GM12878 (cell line): ENCODE measurements around the gene SLC6A16.

Source experiments
- ATF7 ChIP-seq: fragments of 450-650 bp; IDR thresholded peaks from 2 replicates; pipeline ENCODE4 v1.6.1; 2016; ENCODE audit warnings: low read depth, mild to moderate bottlenecking
- BCL3 ChIP-seq: IDR thresholded peaks from 2 replicates; pipeline ENCODE4 v1.6.1; 2011; ENCODE audit warnings: borderline replicate concordance, low read depth, mild to moderate bottlenecking, moderate library complexity, low read length; ENCODE audit not compliant: insufficient read depth, poor library complexity, severe bottlenecking
- CTCF ChIP-seq, 3 experiments: IDR thresholded peaks in 2 of 3; conservative IDR thresholded peaks in 1 of 3; 2 replicates each; pipeline ENCODE4 v1.5.1; 2011; ENCODE audit warnings: low read depth in 3 of 3, low read length in 3 of 3, mild to moderate bottlenecking in 3 of 3, control low read depth in 2 of 3, moderate library complexity in 2 of 3, inconsistent platforms in 1 of 3, mixed read lengths in 1 of 3; ENCODE audit not compliant: control insufficient read depth in 2 of 3, insufficient read depth in 1 of 3; ENCODE audit errors: extremely low read depth in 1 of 3
- EP300 ChIP-seq, 2 experiments: fragments of 150-350 bp in 1 of 2; IDR thresholded peaks; 2 replicates each; pipeline ENCODE4 v1.6.1; 2011 to 2012; ENCODE audit warnings: low read depth in 2 of 2, low read length in 2 of 2, borderline replicate concordance in 1 of 2, improper control_type of control experiment in 1 of 2, inconsistent platforms in 1 of 2; ENCODE audit not compliant: control insufficient read depth in 1 of 2
- MXI1 ChIP-seq: fragments of 150-350 bp; IDR thresholded peaks from 2 replicates; pipeline ENCODE4 v1.6.1; 2011; ENCODE audit warnings: low read depth, mild to moderate bottlenecking, inconsistent platforms, low read length, improper control_type of control experiment
- NR2C2 ChIP-seq: IDR thresholded peaks from 2 replicates; pipeline ENCODE4 v1.6.1; 2011; ENCODE audit warnings: borderline replicate concordance, low read depth; ENCODE audit not compliant: control insufficient read depth, insufficient read length
- POLR2A ChIP-seq: IDR thresholded peaks from 2 replicates; pipeline ENCODE4 v1.6.1; 2011; ENCODE audit warnings: low read depth, mild to moderate bottlenecking, low read length
- RBBP5 ChIP-seq: fragments of 200-600 bp; sonication (generic); conservative IDR thresholded peaks from 2 replicates; pipeline ENCODE4 v1.6.1; 2016
- TARDBP ChIP-seq: IDR thresholded peaks from 2 replicates; pipeline ENCODE4 v1.6.1; 2016; ENCODE audit warnings: borderline replicate concordance
- TF ChIP-seq, protein P1 (sequence below): IDR thresholded peaks from 2 replicates; pipeline ENCODE4 v1.6.1; 2012; ENCODE audit warnings: mild to moderate bottlenecking, low read depth, low read length

GRCh38 chr19:49333811-49334288, 8.9 kb upstream of the SLC6A16 start:
- peak; percentile 58 for TF ChIP-seq MXI1
- TF ChIP-seq BCL3 = peak; percentile 60
- TF ChIP-seq TARDBP = no peak
- TF ChIP-seq, protein P1, sequence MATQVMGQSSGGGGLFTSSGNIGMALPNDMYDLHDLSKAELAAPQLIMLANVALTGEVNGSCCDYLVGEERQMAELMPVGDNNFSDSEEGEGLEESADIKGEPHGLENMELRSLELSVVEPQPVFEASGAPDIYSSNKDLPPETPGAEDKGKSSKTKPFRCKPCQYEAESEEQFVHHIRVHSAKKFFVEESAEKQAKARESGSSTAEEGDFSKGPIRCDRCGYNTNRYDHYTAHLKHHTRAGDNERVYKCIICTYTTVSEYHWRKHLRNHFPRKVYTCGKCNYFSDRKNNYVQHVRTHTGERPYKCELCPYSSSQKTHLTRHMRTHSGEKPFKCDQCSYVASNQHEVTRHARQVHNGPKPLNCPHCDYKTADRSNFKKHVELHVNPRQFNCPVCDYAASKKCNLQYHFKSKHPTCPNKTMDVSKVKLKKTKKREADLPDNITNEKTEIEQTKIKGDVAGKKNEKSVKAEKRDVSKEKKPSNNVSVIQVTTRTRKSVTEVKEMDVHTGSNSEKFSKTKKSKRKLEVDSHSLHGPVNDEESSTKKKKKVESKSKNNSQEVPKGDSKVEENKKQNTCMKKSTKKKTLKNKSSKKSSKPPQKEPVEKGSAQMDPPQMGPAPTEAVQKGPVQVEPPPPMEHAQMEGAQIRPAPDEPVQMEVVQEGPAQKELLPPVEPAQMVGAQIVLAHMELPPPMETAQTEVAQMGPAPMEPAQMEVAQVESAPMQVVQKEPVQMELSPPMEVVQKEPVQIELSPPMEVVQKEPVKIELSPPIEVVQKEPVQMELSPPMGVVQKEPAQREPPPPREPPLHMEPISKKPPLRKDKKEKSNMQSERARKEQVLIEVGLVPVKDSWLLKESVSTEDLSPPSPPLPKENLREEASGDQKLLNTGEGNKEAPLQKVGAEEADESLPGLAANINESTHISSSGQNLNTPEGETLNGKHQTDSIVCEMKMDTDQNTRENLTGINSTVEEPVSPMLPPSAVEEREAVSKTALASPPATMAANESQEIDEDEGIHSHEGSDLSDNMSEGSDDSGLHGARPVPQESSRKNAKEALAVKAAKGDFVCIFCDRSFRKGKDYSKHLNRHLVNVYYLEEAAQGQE = no peak
- TF ChIP-seq NR2C2 = no peak
- no peak for TF ChIP-seq CTCF (IDR thresholded peaks at IDR 0.05 in 2 of 3, conservative IDR thresholded peaks at IDR 0.05 in 1 of 3; ENCODE audit: control insufficient read depth in 2 of 3, extremely low read depth in 1 of 3, insufficient read depth in 1 of 3, low read depth in 3 of 3, low read length in 3 of 3)
- no peak for TF ChIP-seq RBBP5
- TF ChIP-seq POLR2A = peak; percentile 85
- TF ChIP-seq ATF7 = peak; percentile 34; the same call in 1 of the 2 replicates
- peak; percentile 73 to 75 for TF ChIP-seq EP300 (IDR thresholded peaks at IDR 0.05; ENCODE audit: borderline replicate concordance in 1 of 2, control insufficient read depth in 1 of 2, low read depth in 2 of 2, low read length in 2 of 2)
